Natural killer cell (primary cell): Measurements from ENCODE around the gene AK3. TPM values are rescaled to one million over a fixed set of nuclear protein-coding genes. Genes with fewer than 3 reads are reported as not detected.
A peak's percentile ranks its signal among the peaks of the same experiment; 100 is the strongest.

ENCODE experiments used
- ATAC-seq, 3 donors: fragments of 150-1000 bp in 2 of 3; fragments of 200-7000 bp in 1 of 3; cut with Tn5 transposase; 1 replicate in 1 of 3; 2 replicates in 2 of 3; pipeline ENCODE4 v1.10.0; 2021; ENCODE audit warnings: mild to moderate bottlenecking in 2 of 3, moderate library complexity in 2 of 3
- DNase-seq, 2 donors: peaks; one replicate each; pipeline versions ENCODE4 v3.0.0 to v3.0.0-alpha.2; 2013 to 2021; ENCODE audit warnings: mixed read lengths in 1 of 2
- H3K27ac ChIP-seq: one replicate; pipeline ENCODE4 v1.5.1; 2013; ENCODE audit warnings: mild to moderate bottlenecking, low read length
- H3K27me3 ChIP-seq: one replicate; pipeline ENCODE4 v1.6.1; 2013; ENCODE audit warnings: low read length; ENCODE audit not compliant: control insufficient read depth, insufficient read depth
- H3K36me3 ChIP-seq: one replicate; pipeline ENCODE4 v1.6.1; 2013; ENCODE audit warnings: low read length; ENCODE audit not compliant: control insufficient read depth, insufficient read depth
- H3K4me1 ChIP-seq: one replicate; pipeline ENCODE4 v1.6.1; 2013; ENCODE audit warnings: low read length; ENCODE audit not compliant: control insufficient read depth, insufficient read depth
- H3K4me3 ChIP-seq: one replicate; pipeline ENCODE4 v1.5.1; 2013; ENCODE audit warnings: low read length
- H3K9me3 ChIP-seq: one replicate; pipeline ENCODE4 v1.6.1; 2013; ENCODE audit warnings: low read length; ENCODE audit not compliant: control insufficient read depth, insufficient read depth
- H3K27ac Mint-ChIP-seq, 2 donors: one replicate each; pipeline ENCODE4 v1.8.0; 2022; ENCODE audit warnings: mild to moderate bottlenecking in 2 of 2, mixed read lengths in 2 of 2, moderate library complexity in 1 of 2
- H3K27me3 Mint-ChIP-seq, 2 donors: one replicate each; pipeline ENCODE4 v1.8.0; 2022; ENCODE audit warnings: low read depth in 2 of 2, mixed read lengths in 2 of 2
- H3K36me3 Mint-ChIP-seq: one replicate; pipeline ENCODE4 v1.8.0; 2022; ENCODE audit warnings: mixed read lengths
- H3K4me1 Mint-ChIP-seq, 2 donors: one replicate each; pipeline ENCODE4 v1.8.0; 2022; ENCODE audit warnings: mixed read lengths in 2 of 2
- H3K4me3 Mint-ChIP-seq: one replicate; pipeline ENCODE4 v1.8.0; 2022; ENCODE audit warnings: mild to moderate bottlenecking, moderate library complexity, mixed read lengths
- H3K9me3 Mint-ChIP-seq, 2 donors: one replicate each; pipeline ENCODE4 v1.8.0; 2022; ENCODE audit warnings: mixed read lengths in 2 of 2
- CTCF ChIP-seq: fragments of 200-600 bp; IDR thresholded peaks from one replicate; pipeline ENCODE4 v1.8.0; 2022; ENCODE audit warnings: antibody characterized with exemption
- WGBS: methylation state at CpG from one replicate; pipeline ENCODE4 v1.1.7; 2013; ENCODE audit warnings: missing lambda C conversion rate; ENCODE audit not compliant: insufficient coverage; 5-methylcytosine and 5-hydroxymethylcytosine counted together
- intact Hi-C: fragments of 100-400 bp; cut with micrococcal nuclease; formaldehyde crosslinking; loops from one replicate; pipeline ENCODE4 v1.14.2; 2022
- total RNA-seq, 4 donors: library from RNA; stranded (reverse); fragments of 120-200 nt in 1 of 4; gene quantifications; one replicate each; pipeline versions ENCODE4 v1.2.3 to v1.2.4, GENCODE V29; 2013 to 2022

Gene AK3
- total RNA-seq, 3 donors from 2014 or later (not counting 1 experiment from before 2014, with no cell fraction given) = 18.6 to 23.1 (median 21.0) TPM

- Mint-ChIP-seq H3K27me3 (peaks cover 0 to 5% of the 10 kb centered on the region in 2 donors), H3K4me1 (peaks cover 11% of the 10 kb centered on the region in 2 donors)
Observed at GRCh38 chr9:4679268-4680172, 61.5 kb downstream of the AK3 start, which contains the start of gene CDC37L1. CDC37L1 (plus strand) TSS chr9:4679569; CDS start chr9:4679768, 199 bp downstream.

GRCh38 chr9:4678679-4679267, 62.2 kb downstream of the AK3 start:
- no peak overlapping the region for H3K27ac Mint-ChIP-seq
- DNase-seq = peak in 1 of 2 donors; percentile 68
- Histone ChIP-seq H3K9me3 (no peaks in the 10 kb centered on the region), H3K27ac (peak overlapping the region; percentile 94), H3K4me1 (peaks cover 8% of the 10 kb centered on the region), H3K27me3 (no peaks in the 10 kb centered on the region), H3K36me3 (no peaks in the 10 kb centered on the region), H3K4me3 (peak overlapping the region; percentile 85)
- peaks cover 0 to 5% of the 10 kb centered on the region in 2 donors for H3K27me3 Mint-ChIP-seq
- H3K36me3 Mint-ChIP-seq = no peaks in the 10 kb centered on the region
- no peak overlapping the region for H3K4me3 Mint-ChIP-seq
- WGBS = 1% methylated on average over 15 of the region's 16 CpGs
- no peak for TF ChIP-seq CTCF
- ATAC-seq = peak in 2 of 3 donors; percentile 15 to 16
- H3K4me1 Mint-ChIP-seq = peaks cover 8% of the 10 kb centered on the region in 2 donors
- intact Hi-C loops = loop anchor here (1.0 to 10.0 kb wide), 4 partner anchors 16 to 1154 kb away; partner anchors contain the start of genes AK3, PLPP6, RCL1 and RFX3
- H3K9me3 Mint-ChIP-seq = no peaks in the 10 kb centered on the region

More at GRCh38 chr9:4679268-4680172, 61.5 kb downstream of the AK3 start, which contains the start of gene CDC37L1:
- no peaks in the 10 kb centered on the region for H3K9me3 ChIP-seq
- peak within 1 kb of the TSS; percentile 85 for H3K4me3 ChIP-seq
- no peaks in the 10 kb centered on the region for H3K36me3 ChIP-seq
- peak within 1 kb of the TSS; percentile 94 for H3K27ac ChIP-seq
- Mint-ChIP-seq H3K4me3 (no peak within 1 kb of the TSS), H3K9me3 (no peaks in the 10 kb centered on the region), H3K36me3 (no peaks in the 10 kb centered on the region), H3K27ac (no peak within 1 kb of the TSS)
- no peaks in the 10 kb centered on the region for H3K27me3 ChIP-seq
- ATAC-seq (peak; percentile 93 to 99 (median 97)), DNase-seq (peak; percentile 98 to 100)
- TF ChIP-seq CTCF = peak; percentile 67
- under 1% methylated on average over 66 of the region's 66 CpGs for WGBS
- H3K4me1 ChIP-seq = peaks cover 8% of the 10 kb centered on the region
- intact Hi-C loops = loop anchor here (1.0 to 10.0 kb wide), 4 partner anchors 17 to 1155 kb away; partner anchors contain the start of genes AK3, PLPP6, RCL1 and RFX3

- Histone ChIP-seq H3K27me3 (no peaks in the 10 kb centered on the region), H3K4me3 (no peak overlapping the region), H3K9me3 (no peaks in the 10 kb centered on the region), H3K36me3 (no peaks in the 10 kb centered on the region), H3K27ac (no peak overlapping the region), H3K4me1 (peaks cover 8% of the 10 kb centered on the region)
- DNase-seq = no peak
- no peaks in the 10 kb centered on the region for H3K4me1 Mint-ChIP-seq
- no peak for ATAC-seq
- no peak for TF ChIP-seq CTCF
- H3K9me3 Mint-ChIP-seq = no peaks in the 10 kb centered on the region
- no peak overlapping the region for H3K27ac Mint-ChIP-seq
- peaks cover 0 to 5% of the 10 kb centered on the region in 2 donors for H3K27me3 Mint-ChIP-seq
- H3K4me3 Mint-ChIP-seq = no peak overlapping the region
- 97% methylated on average over 3 of the region's 3 CpGs for WGBS
- H3K36me3 Mint-ChIP-seq = no peaks in the 10 kb centered on the region
- intact Hi-C loops = loop anchor here (10.0 kb wide), 1 partner anchor 1153 kb away; the partner anchor contains the start of gene RFX3
Observed at GRCh38 chr9:4677392-4677791, 63.6 kb downstream of the AK3 start.
